GM18951 (cell line): ENCODE results near the gene ELF2.
"Not testable (repeated sequence)": the region's sequence is repeated elsewhere in the genome, so short reads cannot be mapped to it uniquely, and the experiment has no call there.

Source experiments
- POLR2A ChIP-seq: IDR thresholded peaks from 4 replicates; pipeline ENCODE4 v1.6.1; 2011; ENCODE audit warnings: mild to moderate bottlenecking; ENCODE audit not compliant: insufficient read length, insufficient read depth; ENCODE audit errors: extremely low read depth
- in situ Hi-C: fragments of 300-500 bp; cut with MboI; formaldehyde crosslinking; loops from one replicate; pipeline ENCODE4 v1.12.0; 2022; ENCODE audit warnings: low sequenced_read_pairs, mixed read lengths, inconsistent platforms; ENCODE audit not compliant: unreplicated experiment

The ELF2 gene

DNA sequence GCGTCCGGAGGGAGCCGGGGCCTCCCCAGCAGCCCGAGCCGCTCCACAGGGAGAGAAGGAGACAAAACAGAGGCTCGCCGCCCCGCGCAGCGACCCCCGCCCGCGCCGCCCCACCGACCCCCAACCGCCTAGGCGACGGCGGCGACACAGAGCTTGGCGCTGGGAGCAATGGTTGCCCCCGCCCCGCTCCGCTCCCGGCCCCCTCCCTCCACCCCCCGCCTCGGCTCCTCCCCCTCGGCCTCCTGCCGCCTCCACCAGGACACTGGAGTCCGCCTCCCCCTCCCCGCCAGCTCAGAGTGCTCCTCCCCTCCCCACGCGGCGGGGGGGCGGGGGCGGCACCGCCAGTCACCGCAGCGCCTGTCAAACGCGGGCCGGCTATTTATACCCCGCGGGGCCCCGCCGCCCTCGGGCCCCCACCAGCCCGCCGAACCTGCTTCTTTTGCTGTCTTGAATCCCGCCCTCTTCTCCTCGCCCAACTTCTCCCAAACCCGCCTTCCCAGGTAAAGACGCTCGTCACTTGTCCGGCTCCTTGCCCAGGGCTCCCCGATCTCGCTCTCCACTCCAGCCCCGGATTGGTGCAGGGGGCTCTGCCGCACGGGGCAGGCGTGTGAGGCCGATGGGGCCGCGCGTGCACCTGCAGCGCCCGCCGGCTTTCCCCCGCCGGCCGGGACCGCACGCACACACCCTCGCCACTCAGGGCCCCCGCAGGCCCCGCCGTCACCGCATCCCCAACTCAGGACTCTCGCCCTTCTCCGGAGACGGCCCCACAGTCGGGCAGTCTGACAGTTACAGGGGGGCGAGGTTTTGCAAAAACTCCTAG is at the start of gene ELF2:
Gene ELF2 (minus strand): TSS at position 170 of the 820 bp plus-strand sequence. CDS start 39,517 bp downstream, outside the sequence.
- in situ Hi-C loops, result no loop called here
- TF ChIP-seq POLR2A, result peak; percentile 15

DNA sequence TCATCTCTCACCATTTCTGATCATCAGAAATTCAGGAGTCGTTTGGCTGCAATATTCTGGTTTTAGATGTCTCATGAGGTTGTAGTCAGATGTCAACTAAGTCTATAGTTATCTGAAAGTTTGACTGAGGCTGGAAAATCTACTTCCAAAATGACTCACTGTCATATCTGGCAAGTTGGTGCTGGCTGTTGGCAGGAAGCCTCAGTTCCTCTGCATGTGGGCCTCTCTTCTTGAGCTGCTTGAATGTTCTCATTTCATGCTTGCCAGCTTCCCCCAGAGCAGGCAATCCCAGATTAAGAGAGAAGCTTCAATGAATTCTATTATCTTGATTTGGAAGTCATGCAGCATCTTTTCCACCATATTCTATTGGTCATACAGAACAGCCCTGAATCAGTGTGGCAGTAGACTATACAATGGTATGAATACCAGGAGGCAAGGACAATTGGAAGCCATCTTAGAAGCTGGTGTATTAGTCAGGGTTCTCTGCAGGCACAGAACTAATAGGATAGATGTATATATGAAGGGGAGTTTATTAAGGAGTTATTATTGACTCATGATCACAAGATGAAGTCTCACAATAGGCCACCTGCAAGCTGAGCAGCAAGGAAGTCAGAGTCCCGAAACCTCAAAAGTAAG is 46.8 kb upstream of the ELF2 start:
- in situ Hi-C loops, result no loop called here
- TF ChIP-seq POLR2A, result no peak

DNA sequence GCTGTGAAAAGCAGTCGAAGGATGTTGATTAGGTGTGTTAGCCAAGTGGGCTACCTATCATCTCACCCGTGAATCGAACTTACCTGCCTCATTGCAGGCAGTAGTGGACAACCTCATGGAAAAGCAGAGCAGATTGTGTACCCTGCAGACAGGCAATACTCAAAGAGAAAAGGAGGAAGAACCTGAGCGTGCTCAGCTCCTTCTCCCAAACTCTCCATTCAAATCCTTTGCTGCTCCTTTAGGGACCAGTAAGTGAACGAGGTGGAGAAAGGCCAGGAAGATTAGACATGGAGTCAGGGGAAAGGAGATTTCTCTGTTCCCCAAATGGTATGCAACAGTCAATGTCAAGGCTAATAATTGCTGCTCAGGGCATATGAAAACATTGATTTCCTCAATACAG is 45.2 kb upstream of the ELF2 start:
- TF ChIP-seq POLR2A, result no peak
- in situ Hi-C loops, result no loop called here

DNA sequence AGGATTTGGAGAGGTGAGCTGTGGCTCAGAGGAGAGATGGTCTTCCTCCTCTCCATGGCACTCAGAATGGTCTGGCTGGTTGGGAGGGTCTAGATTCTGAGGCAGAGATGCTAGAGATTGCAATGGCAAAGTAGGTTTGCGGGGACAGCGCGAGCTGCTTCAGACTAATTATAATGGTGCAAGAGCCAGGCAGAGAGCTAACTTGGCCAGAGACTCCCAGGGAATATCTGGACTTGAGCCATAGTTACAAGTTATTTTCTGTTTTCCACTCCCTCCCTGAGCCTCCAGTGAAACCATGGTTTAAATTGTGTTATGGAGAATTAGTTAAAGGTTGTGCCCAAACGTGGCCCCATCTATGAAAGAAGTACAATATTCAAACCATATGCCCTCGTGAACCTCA is 44.7 kb upstream of the ELF2 start:
- in situ Hi-C loops, result no loop called here
- no peak for TF ChIP-seq POLR2A

DNA sequence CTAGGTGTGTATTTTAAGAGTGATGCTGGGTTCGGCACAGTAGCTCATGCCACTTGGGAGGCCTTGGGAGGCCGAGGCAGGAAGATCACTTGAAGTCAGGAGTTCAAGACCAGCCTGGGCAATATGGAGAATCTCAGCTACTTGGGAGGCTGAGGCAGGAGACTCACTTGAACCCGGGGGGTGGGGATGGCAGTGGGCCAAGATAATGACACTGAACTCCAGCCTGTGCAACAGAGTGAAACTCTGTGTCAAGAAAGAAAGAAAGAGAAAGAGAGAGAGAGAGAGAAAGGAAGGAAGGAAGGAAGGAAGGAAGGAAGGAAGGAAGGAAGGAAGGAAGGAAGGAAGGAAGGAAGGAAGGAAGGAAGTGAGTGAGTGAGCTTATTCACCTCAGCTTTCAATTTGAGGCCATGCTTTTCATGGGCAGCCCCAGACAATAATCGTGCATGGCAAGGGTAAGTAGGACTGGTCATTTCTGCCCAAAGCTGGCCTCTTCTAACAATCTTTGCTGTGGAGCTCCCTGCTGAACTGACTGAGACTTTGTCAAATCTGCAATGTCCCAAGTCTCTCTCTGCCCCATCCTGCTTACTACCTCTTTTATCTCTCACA is 42.5 kb upstream of the ELF2 start:
- no peak for TF ChIP-seq POLR2A
- in situ Hi-C loops, result no loop called here

DNA sequence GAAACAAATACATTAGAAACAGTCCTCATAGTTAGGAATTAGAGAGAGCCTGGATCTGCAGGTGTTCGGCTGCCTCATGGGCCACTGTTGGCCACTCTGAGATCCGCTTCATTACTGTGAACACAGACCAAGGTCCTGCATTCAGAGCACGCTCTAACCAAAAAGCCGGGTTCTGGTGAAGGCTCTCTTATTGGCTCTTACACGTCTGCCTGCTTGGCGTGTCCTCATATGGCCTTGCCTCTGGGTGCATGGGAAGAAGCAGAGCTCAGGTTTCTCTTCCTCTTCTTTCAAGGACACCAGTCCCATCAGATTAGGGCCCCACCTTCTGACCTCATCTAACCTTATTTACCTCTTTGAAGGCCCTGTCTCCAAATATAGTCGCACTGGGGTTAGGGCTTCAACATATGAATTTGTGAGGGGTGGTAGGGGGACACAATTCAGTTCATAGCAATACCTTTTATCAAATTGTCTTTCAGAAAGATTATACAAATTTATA is 37.1 kb upstream of the ELF2 start:
- in situ Hi-C loops, result no loop called here
- no peak for TF ChIP-seq POLR2A

DNA sequence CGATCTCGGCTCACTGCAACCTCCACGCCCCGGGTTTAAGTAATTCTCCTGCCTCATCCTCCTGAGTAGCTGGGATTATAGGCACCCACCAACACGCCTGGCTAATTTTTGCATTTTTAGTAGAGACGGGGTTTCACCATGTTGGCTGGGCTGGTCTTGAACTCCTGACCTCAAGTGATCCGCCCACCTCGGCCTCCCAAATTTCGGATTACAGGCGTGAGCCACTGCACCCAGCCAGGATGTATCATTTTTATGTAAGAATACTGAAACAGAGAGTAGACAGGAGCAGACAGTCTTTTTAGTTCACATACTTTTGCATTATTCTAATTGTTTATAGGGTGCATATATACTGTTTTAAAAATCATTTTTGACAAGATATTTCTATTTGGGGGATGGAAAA is 36.6 kb upstream of the ELF2 start:
- in situ Hi-C loops, result not testable (repeated sequence)

DNA sequence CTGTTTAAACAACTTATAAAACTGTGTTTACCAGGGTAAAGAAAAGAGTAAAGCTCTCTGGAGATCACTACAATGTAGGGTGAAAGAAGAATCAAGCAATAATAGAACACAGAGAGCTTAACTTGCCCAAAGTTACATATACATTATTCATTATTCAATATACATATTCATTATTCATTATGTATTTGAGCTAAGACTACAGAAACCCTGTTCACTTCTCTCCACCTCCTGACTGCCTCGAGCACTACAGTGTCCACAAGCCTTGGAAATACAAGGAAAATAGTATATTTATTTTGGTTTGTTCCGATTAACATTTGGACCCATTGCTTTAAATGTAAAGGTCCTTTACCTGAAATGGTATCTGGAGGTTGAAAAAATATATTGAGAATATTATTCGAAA is 35.9 kb upstream of the ELF2 start:
- in situ Hi-C loops, result no loop called here
- no peak for TF ChIP-seq POLR2A

DNA sequence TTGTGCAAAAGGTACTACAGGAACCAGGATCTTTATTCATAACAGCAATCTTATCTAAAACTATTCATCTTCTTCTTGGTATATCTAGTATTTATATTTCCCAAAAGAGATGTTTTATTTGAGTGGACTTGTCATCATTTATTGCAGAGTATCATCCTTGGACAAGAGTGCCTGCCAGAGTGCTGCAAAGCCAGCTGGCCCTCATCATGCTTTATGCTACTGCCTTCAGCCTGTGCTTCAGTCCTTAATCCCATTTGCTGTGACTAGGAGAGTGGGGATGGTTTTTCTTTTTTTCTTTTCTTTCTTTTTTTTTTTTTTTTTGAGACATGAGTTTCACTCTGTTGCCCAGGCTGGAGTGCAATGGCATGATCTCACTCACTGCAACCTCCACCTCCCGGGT is 33.5 kb upstream of the ELF2 start:
- in situ Hi-C loops, result no loop called here
- no peak for TF ChIP-seq POLR2A

DNA sequence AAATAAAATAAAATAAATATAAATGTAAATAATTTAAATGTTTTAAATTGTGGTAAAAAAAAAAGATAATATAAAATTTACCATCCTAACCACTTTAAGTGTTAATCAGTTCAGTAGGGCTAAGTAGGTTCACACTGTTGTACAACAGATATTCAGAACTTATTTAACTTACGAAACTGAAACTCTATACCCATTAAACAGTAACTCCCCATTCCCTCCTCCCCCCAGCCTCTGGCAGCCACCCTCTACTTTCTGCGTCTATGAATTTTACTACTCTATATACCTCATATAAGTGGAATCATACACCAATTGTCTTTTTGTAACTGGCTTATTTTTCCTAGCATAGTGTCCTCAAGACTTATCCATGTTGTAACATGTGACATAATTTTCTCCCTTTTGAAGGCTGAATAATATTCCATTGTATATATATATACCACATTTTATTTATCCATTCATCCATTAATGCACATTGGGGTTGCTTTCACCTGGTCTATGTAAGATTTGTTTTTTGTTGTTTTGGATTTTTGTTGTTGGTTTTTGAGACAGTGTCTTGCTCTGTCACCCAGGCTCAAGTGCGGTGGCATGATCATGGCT is 32.5 kb upstream of the ELF2 start:
- no peak for TF ChIP-seq POLR2A
- in situ Hi-C loops, result no loop called here

DNA sequence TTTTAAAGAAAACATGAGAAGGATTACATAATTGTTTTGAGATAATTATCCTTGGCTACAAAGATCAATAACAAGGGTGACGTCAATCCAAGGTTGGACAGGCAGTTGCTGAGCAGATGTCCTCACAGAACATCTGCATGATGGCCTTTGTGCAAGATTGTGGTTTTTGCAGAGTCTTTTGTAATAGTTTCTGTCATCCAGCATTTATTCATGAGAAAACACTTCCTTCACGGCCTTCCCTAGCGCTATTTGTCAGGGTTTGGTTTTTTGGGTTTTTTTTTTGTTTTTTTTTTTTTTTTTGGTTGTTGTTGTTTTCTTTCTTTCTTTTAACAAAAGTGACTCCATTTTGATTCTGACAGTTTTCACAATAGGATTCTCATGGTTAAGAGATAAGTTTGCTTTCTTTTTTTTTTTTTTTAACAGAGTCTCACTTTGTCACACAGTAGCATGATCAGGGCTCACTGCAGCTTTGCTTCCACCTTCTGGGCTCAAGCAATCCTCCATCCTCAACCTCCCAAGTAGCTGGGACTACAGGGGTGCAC is 31.5 kb upstream of the ELF2 start:
- TF ChIP-seq POLR2A, result no peak
- in situ Hi-C loops, result no loop called here

DNA sequence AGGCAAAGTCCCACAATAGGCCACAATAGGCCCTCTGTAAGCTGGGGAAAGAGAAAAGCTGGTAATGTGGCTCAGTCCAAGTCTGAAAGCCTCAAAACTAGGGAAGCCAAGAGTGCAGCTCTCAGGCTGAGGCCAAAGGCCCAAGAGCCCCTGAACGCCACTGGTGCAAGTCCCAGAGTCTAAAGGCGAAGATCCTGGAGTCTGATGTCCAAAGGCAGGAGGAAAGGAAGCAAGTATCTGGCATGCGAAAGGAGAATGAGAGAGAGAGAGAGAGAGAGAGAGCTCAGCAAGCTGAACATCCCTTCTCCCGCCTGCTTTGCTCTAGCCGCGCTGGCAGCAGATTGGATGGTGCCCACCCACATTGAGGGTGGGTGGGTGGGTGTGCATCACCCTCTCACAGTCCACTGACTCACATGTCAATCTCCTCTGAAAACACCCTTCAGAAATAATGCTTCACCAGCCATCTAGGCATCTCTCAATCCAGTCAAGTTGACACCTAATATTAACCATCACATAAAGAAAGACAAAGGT is 30.9 kb upstream of the ELF2 start:
- TF ChIP-seq POLR2A, result no peak
- in situ Hi-C loops, result no loop called here

DNA sequence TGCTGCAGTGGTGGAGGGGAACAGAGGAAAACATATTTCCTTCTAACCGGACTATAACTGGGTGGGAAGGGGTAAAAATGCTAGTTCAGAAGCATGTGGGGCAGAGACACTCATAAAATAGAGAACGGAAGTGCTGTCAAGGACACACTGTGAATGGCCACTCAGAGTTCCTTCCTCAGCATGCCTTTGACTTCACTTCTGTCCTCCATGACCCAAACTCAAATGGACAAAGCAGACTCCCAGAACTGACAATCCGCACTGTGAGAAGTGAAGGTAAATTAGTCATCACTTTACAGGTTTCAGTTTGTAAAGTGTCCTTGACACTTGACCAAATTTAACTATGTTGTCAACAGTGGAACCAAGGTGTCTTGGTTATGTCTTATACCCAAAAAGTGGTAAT is 30.2 kb upstream of the ELF2 start:
- in situ Hi-C loops, result no loop called here
- TF ChIP-seq POLR2A, result no peak
